ENCODE results near the gene SMURF1. TPM values are rescaled to one million over a fixed set of nuclear protein-coding genes. Genes with fewer than 3 reads are reported as not detected.

SMURF1 gene
- total RNA-seq, 1 donor from 2014 or later = 10.0 TPM

GRCh38 chr7:99155211-99155610 lies 11.3 kb upstream of the SMURF1 start:
- intact Hi-C loops (cut with micrococcal nuclease) = no loop called here

DNA sequence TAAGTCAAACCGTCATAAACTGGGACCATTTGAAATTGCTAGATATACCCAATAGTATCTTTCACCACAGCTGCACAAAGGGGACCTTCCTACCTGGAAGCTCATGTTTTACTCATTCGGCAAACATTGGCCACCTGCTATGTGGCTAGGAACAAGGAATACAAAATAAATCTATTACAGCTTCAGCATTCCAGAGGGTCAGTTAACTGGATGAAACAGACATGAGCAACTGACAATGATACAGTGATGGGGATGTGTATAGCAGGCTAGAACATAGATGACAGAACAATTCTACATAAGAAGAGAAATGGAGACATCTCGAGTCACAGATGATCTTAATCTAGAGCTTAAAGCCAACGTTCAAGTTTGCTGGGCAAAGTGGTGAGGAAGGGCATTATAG lies 3.1 kb upstream of the SMURF1 start:
- Histone ChIP-seq H3K27me3 (ENCODE audit: low read depth) (no peaks in the 10 kb centered on the region), H3K9me3 (replicated peaks) (no peaks in the 10 kb centered on the region), H3K4me1 (peaks cover 17% of the 10 kb centered on the region), H3K4me3 (no peak overlapping the region), H3K27ac (replicated peaks) (no peak overlapping the region), H3K36me3 (no peaks in the 10 kb centered on the region)
- DNase-seq = no peak
- TF ChIP-seq, protein P1, sequence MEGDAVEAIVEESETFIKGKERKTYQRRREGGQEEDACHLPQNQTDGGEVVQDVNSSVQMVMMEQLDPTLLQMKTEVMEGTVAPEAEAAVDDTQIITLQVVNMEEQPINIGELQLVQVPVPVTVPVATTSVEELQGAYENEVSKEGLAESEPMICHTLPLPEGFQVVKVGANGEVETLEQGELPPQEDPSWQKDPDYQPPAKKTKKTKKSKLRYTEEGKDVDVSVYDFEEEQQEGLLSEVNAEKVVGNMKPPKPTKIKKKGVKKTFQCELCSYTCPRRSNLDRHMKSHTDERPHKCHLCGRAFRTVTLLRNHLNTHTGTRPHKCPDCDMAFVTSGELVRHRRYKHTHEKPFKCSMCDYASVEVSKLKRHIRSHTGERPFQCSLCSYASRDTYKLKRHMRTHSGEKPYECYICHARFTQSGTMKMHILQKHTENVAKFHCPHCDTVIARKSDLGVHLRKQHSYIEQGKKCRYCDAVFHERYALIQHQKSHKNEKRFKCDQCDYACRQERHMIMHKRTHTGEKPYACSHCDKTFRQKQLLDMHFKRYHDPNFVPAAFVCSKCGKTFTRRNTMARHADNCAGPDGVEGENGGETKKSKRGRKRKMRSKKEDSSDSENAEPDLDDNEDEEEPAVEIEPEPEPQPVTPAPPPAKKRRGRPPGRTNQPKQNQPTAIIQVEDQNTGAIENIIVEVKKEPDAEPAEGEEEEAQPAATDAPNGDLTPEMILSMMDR (IDR thresholded peaks at IDR 0.05; ENCODE audit: borderline replicate concordance) = no peak
- intact Hi-C loops (cut with micrococcal nuclease) = no loop called here

More at GRCh38 chr7:99155211-99155610, 11.3 kb upstream of the SMURF1 start:
- DNase-seq = no peak
- Histone ChIP-seq H3K27me3 (ENCODE audit: low read depth) (peaks cover 5% of the 10 kb centered on the region), H3K4me1 (no peaks in the 10 kb centered on the region), H3K36me3 (no peaks in the 10 kb centered on the region), H3K4me3 (no peak overlapping the region), H3K27ac (replicated peaks) (no peak overlapping the region), H3K9me3 (replicated peaks) (no peaks in the 10 kb centered on the region)
- TF ChIP-seq, protein P1 (IDR thresholded peaks at IDR 0.05; ENCODE audit: borderline replicate concordance) = no peak

GRCh38 chr7:99143521-99143852 lies 421 bp downstream of the SMURF1 start:
- Histone ChIP-seq H3K36me3 (no peaks in the 10 kb centered on the region), H3K27me3 (ENCODE audit: low read depth) (no peaks in the 10 kb centered on the region), H3K27ac (replicated peaks) (peak overlapping the region; percentile 99), H3K4me1 (peaks cover 51% of the 10 kb centered on the region), H3K4me3 (peak overlapping the region; percentile 100), H3K9me3 (replicated peaks) (no peaks in the 10 kb centered on the region)
- intact Hi-C loops (cut with micrococcal nuclease) = no loop called here
- DNase-seq = no peak
- TF ChIP-seq, protein P1 (IDR thresholded peaks at IDR 0.05; ENCODE audit: borderline replicate concordance) = no peak

DNA sequence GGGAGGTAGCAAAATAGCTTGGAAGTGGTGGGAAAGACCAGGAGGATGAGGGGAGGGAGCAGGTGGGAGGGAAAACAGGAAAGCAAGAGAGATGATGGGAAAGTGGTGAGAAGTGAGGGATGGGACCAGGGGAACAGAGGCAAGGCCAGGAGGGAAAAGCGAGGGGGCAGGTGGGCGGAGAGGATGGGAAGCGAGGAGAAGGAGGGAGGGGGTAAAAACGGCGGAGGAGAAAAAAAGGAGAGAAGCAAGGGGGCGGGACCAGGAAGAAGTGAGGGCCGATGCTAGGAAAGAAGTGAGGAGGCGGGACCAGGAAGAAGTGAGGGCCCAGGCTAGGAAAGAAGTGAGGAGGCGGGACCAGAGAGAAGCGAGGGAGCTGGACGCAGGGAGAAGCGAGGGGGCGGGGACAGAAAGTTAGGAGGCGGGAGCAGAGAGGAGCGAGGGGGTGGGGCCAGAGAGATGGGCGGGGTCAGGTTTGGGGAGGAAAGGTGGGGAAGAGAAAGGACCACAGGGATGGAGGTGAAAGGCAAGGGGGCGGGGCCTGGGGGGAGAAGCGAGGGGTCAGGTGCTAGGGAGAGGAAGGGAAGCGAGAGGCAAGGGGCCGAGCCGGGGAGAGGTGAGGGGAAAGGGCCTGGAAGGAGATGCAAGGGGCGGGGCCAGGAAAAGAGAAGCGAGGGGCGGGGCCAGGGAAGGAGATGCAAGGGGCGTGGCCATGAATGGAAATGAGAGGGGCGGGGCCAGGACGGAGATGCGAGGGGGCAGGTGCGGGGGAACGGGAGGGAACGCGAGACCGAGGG lies 984 bp downstream of the SMURF1 start:
- TF ChIP-seq, protein P1 (IDR thresholded peaks at IDR 0.05; ENCODE audit: borderline replicate concordance) = no peak
- Histone ChIP-seq H3K4me1 (peaks cover 56% of the 10 kb centered on the region), H3K9me3 (replicated peaks) (no peaks in the 10 kb centered on the region), H3K4me3 (peak overlapping the region; percentile 100), H3K27me3 (ENCODE audit: low read depth) (no peaks in the 10 kb centered on the region), H3K36me3 (no peaks in the 10 kb centered on the region), H3K27ac (replicated peaks) (peak overlapping the region; percentile 99)
- intact Hi-C loops (cut with micrococcal nuclease) = no loop called here
- DNase-seq = peak; percentile 91

GRCh38 chr7:99141841-99142726 lies 1.8 kb downstream of the SMURF1 start:
- Histone ChIP-seq H3K4me1 (peaks cover 65% of the 10 kb centered on the region), H3K4me3 (peak overlapping the region; percentile 100), H3K36me3 (no peaks in the 10 kb centered on the region), H3K27ac (replicated peaks) (peak overlapping the region; percentile 99), H3K9me3 (replicated peaks) (no peaks in the 10 kb centered on the region), H3K27me3 (ENCODE audit: low read depth) (no peaks in the 10 kb centered on the region)
- intact Hi-C loops (cut with micrococcal nuclease) = no loop called here
- DNase-seq = peak; percentile 54
- TF ChIP-seq, protein P1 (IDR thresholded peaks at IDR 0.05; ENCODE audit: borderline replicate concordance) = no peak

Data from left ventricle myocardium inferior (tissue), 1 donor.